ENCODE results near the gene PANK4.

PANK4 gene

GRCh38 chr1:2545754-2546514 lies 19.5 kb upstream of the PANK4 start:
- H3K27ac ChIP-seq, result peak overlapping the region; percentile 98 to 99
- peak; percentile 95 for DNase-seq (ENCODE audit: low spot score)
- peak overlapping the region; percentile 85 for H3K4me3 ChIP-seq
- TF ChIP-seq, protein P1, sequence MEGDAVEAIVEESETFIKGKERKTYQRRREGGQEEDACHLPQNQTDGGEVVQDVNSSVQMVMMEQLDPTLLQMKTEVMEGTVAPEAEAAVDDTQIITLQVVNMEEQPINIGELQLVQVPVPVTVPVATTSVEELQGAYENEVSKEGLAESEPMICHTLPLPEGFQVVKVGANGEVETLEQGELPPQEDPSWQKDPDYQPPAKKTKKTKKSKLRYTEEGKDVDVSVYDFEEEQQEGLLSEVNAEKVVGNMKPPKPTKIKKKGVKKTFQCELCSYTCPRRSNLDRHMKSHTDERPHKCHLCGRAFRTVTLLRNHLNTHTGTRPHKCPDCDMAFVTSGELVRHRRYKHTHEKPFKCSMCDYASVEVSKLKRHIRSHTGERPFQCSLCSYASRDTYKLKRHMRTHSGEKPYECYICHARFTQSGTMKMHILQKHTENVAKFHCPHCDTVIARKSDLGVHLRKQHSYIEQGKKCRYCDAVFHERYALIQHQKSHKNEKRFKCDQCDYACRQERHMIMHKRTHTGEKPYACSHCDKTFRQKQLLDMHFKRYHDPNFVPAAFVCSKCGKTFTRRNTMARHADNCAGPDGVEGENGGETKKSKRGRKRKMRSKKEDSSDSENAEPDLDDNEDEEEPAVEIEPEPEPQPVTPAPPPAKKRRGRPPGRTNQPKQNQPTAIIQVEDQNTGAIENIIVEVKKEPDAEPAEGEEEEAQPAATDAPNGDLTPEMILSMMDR (IDR thresholded peaks at IDR 0.05), result no peak

DNA sequence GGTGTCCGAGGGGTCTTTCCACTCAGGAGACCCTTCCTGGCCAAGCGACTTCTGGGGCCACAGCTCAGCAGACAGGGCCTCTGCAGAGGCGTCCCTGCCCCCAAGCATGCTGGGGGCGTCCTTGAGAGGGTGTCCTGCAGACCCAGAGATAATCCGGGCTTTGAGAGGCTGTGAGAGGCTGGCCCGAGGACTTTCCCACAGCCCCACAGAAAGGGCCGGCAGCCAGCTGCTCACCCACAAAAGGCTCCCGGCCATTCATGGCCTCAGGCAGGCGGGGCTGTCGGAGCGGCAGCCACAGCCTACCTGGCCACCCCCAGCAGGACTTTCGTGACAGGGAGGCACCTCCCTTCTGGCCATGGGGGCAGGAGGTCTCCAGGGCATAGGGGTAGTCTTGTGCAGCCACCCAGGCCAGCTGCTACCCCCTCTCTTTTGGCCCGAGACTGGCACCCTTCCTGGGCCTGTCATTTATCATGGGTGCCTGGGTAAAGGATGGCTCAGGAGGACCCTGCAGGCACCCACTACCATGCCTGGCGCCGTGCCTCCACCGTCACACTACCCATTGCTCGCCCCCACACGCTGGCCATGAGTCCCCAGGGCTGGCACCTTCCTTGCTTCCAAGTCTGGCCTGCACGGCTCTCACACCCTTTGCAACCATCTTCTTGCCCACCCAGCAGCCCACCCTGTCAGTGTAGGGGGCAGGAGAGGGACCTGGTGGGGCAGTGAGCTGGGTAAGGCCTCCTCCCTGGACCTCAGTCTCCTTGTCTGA lies 18.7 kb upstream of the PANK4 start:
- H3K4me3 ChIP-seq, result no peak overlapping the region
- peak overlapping the region; percentile 63 to 99 for H3K27ac ChIP-seq
- no peak for DNase-seq (ENCODE audit: low spot score)
- TF ChIP-seq, protein P1 (IDR thresholded peaks at IDR 0.05), result no peak

DNA sequence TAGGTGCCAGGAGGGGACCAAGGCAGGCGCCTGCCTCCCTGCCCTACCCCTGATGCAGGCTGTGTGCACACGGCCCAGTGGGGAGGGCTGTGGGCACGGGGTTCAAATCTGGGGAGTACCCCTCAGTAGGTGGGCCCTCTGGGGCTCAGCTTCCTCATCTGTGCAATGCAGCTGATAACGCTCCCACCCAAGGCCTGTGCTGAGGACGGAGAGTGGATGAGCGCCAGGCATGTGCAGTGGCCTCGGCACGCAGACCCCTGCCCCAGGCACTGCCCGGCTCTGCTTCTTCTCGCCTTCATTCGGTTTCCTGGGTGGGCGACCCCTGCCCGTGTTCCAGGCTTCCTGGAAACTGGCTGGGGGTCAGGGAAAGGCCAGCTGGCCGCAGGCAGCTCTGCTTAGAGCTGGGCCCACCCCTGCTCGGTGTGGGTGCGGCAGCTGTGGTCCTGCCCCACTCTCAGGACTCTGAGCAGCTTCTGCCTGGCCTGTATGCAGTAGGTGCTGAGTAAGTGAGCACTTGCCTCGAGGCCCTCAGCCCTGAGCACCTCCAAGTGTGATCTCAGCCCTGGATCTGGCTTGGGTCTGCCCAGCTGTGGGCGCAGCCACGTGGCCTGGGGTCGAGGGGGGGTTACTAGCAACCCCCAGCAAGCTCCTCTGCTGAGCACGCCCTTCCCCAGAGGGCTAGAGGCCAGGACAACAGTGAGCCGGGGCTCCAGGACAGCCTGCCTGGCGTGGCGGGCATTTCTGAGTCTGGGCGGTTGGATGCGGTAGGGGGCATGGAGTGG lies 17.9 kb upstream of the PANK4 start:
- Histone ChIP-seq H3K27ac (peak overlapping the region in 1 of 2 donors; percentile 99), H3K4me3 (no peak overlapping the region)
- TF ChIP-seq, protein P1 (IDR thresholded peaks at IDR 0.05), result no peak

GRCh38 chr1:2543543-2544092 lies 17.2 kb upstream of the PANK4 start:
- H3K4me3 ChIP-seq, result no peak overlapping the region
- TF ChIP-seq, protein P1 (IDR thresholded peaks at IDR 0.05), result no peak
- DNase-seq (ENCODE audit: low spot score), result no peak
- H3K27ac ChIP-seq, result peak overlapping the region in 1 of 2 donors; percentile 99

More for the DNA sequence above, 17.9 kb upstream of the PANK4 start:
- no peak for DNase-seq (ENCODE audit: low spot score)

DNA sequence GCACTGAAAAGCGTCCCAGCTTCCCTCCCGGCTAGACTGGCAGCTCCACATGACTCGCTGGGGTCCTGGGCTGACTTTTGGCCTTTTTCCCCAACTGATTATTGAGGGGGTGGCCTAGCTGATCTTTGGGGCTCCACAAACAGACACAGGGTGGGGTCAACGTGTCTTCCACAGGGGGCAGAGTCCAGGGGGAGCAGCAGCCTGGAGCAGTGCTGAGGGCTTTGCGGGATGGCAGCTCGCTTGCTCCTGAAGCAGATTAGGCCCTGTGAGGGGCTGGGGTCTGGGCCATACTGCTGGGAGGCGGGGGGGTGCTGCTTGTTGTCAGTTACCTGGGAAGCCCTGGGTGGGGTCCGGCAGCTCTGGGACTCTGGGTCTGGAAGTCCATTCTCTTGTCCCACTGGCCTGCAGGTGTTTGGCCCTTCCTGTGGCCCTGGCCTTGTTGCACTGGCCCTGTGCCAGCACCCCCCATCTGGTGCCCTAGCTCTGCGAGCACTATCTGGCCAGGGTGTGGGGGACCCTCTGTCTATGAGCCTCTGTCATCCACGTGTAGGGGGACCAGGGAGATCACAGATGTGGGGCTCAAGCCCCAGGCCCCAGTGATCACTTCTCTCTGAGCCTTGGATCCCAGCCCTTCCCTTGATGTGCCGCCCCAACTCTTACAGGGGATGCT lies 16.0 kb upstream of the PANK4 start:
- H3K4me3 ChIP-seq, result no peak overlapping the region
- DNase-seq (ENCODE audit: low spot score), result no peak
- H3K27ac ChIP-seq, result no peak overlapping the region
- TF ChIP-seq, protein P1 (IDR thresholded peaks at IDR 0.05), result no peak

DNA sequence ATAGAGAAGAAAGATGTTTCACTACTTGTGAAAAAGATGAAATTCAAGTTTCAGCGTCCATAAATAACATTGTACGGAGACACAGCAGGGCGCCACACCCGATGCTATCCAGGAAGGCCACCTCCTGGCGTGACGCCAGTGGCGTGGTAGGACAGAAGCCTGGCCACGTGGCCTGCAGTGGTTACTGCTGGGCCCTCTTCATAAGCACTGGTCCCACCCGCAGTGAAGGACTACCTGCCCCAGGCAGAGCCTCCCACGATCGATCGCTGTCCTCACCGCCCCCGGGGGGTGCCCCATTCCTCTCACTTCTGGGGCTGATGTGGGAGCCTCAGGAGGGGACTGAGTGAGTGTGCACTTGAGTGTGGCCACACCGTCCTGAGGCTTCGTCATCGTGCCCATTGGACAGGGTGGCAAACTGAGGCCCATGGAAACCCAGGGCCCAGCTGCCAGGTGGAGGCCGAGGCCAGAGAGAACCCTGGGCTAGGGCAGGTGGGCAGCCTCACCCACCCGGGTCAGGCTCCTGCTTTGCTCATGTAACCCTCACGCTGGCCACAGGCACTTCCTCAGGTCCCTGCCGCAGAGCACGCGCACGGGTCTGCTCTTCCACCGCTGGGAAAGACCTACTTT lies 15.3 kb upstream of the PANK4 start:
- Histone ChIP-seq H3K27ac (no peak overlapping the region), H3K4me3 (no peak overlapping the region)
- TF ChIP-seq, protein P1 (IDR thresholded peaks at IDR 0.05), result no peak
- no peak for DNase-seq (ENCODE audit: low spot score)

Measured in coronary artery (tissue), 2 donors.